HepG2 (cell line): ENCODE data around the gene EPN3. TPM values are rescaled to one million over a fixed set of nuclear protein-coding genes. Genes with fewer than 3 reads are reported as not detected.

ENCODE experiments used
- ATAC-seq: fragments of 200-7000 bp; cut with Tn5 transposase; 3 replicates; pipeline ENCODE4 v1.9.1; 2020; ENCODE audit warnings: mild to moderate bottlenecking, moderate library complexity
- BruUV-seq: library from RNA; stranded (reverse); fragments of 400-500 nt; replicated peaks from 2 replicates; lab custom pipeline; 2021; lab: Mats Ljungman, UMichigan
- CTCF ChIA-PET: fragments of 300-600 bp; formaldehyde crosslinking; extraction: SDS; loops from one replicate; lab custom pipeline; 2021; ENCODE audit warnings: low total read pairs, inconsistent platforms, low intra/inter-chr PET ratio; lab: Yijun Ruan, JAX
- POLR2A ChIA-PET: fragments of 350-600 bp; sonication (Branson Sonifier 250); formaldehyde crosslinking; loops from one replicate; lab custom pipeline; 2020; ENCODE audit warnings: antibody characterized with exemption, inconsistent platforms; lab: Yijun Ruan, JAX
- DNase-seq: peaks from one replicate; pipeline ENCODE4 v3.0.0-alpha.2; 2015; ENCODE audit warnings: low spot score
- FAIRE-seq: peaks from 3 replicates; lab custom pipeline; 2011; peaks lifted over from hg19 to GRCh38; lab: Jason Lieb, UNC
- H2AFZ ChIP-seq: one replicate; pipeline ENCODE4 v1.6.1; 2011; ENCODE audit warnings: low read length, inconsistent platforms
- H3K27ac ChIP-seq: fragments of 300-600 bp; 3 replicates; pipeline ENCODE4 v1.8.0; 2011; ENCODE audit warnings: mixed run types, mild to moderate bottlenecking, mixed read lengths, low read length, inconsistent platforms; ENCODE audit not compliant: insufficient read depth; ENCODE audit errors: extremely low read length
- H3K27me3 ChIP-seq, 2 experiments: fragments of 200-600 bp in 1 of 2; 2 replicates in 1 of 2; 3 replicates in 1 of 2; pipeline versions ENCODE4 v1.6.0 to v1.8.0; 2011; ENCODE audit warnings: low read length in 2 of 2, mild to moderate bottlenecking in 2 of 2, moderate library complexity in 2 of 2, inconsistent platforms in 1 of 2; ENCODE audit not compliant: insufficient read depth in 2 of 2, control insufficient read depth in 1 of 2
- H3K36me3 ChIP-seq, 2 experiments: fragments of 200-600 bp in 1 of 2; replicated peaks in 1 of 2; 2 replicates in 1 of 2; 3 replicates in 1 of 2; pipeline versions ENCODE4 v1.5.1 to v1.8.0; 2011; ENCODE audit warnings: low read length in 2 of 2, inconsistent platforms in 1 of 2; ENCODE audit not compliant: insufficient read depth in 2 of 2, control insufficient read depth in 1 of 2
- H3K4me1 ChIP-seq: 2 replicates; pipeline ENCODE4 v1.5.1; 2012; ENCODE audit warnings: low read length, inconsistent platforms; ENCODE audit not compliant: insufficient read depth
- H3K4me2 ChIP-seq: 2 replicates; pipeline ENCODE4 v1.6.0; 2011; ENCODE audit warnings: low read depth, low read length, inconsistent platforms
- H3K4me3 ChIP-seq, 3 experiments: fragments of 200-600 bp in 1 of 3; sonication (generic), shearing (Covaris generic) in 1 of 3; replicated peaks in 1 of 3; 2 replicates each; pipeline ENCODE4 v1.5.1; 2011 to 2016; ENCODE audit warnings: low read length in 3 of 3, inconsistent platforms in 2 of 3, low read depth in 2 of 3, mild to moderate bottlenecking in 2 of 3, control low read depth in 1 of 3, mixed read lengths in 1 of 3; ENCODE audit not compliant: insufficient read depth in 1 of 3
- H3K79me2 ChIP-seq: one replicate; pipeline ENCODE4 v1.6.1; 2011; ENCODE audit warnings: low read length, inconsistent platforms; ENCODE audit not compliant: insufficient read depth
- H3K9ac ChIP-seq: 2 replicates; pipeline ENCODE4 v1.6.0; 2011; ENCODE audit warnings: mild to moderate bottlenecking, low read depth, low read length, inconsistent platforms; ENCODE audit not compliant: insufficient read depth
- H3K9me3 ChIP-seq: 2 replicates; pipeline ENCODE4 v1.5.1; 2012; ENCODE audit warnings: mild to moderate bottlenecking, low read length
- H4K20me1 ChIP-seq: 2 replicates; pipeline ENCODE4 v1.6.0; 2011; ENCODE audit warnings: inconsistent platforms, mild to moderate bottlenecking, low read length, moderate library complexity; ENCODE audit not compliant: insufficient read depth
- CSRNP1 ChIP-seq: sonication (generic); formaldehyde crosslinking; IDR thresholded peaks from 2 replicates; pipeline ENCODE4 v1.8.1; 2023; ENCODE audit warnings: mild to moderate bottlenecking, missing genetic modification reagents
- GATA4 ChIP-seq: sonication (generic); IDR thresholded peaks from 2 replicates; pipeline ENCODE4 v1.6.1; 2016; ENCODE audit warnings: antibody characterized with exemption, low read depth, borderline replicate concordance
- HNRNPUL1 ChIP-seq: fragments of 200-400 bp; formaldehyde crosslinking; IDR thresholded peaks from 2 replicates; pipeline ENCODE4 v1.6.1; 2017; ENCODE audit warnings: low read depth, mild to moderate bottlenecking, low read length, moderate library complexity
- JUND ChIP-seq: sonication (generic); formaldehyde crosslinking; IDR thresholded peaks from 2 replicates; pipeline ENCODE4 v1.8.0; 2022; ENCODE audit warnings: mild to moderate bottlenecking, missing genetic modification reagents
- PHF21A ChIP-seq: sonication (generic); formaldehyde crosslinking; IDR thresholded peaks from 2 replicates; pipeline ENCODE4 v1.5.0; 2020; ENCODE audit warnings: mild to moderate bottlenecking, missing genetic modification reagents
- TOPORS ChIP-seq: sonication (generic); formaldehyde crosslinking; IDR thresholded peaks from 2 replicates; pipeline ENCODE4 v1.8.0; 2023; ENCODE audit warnings: mild to moderate bottlenecking, missing genetic modification reagents
- ZBTB1 ChIP-seq: sonication (generic); formaldehyde crosslinking; IDR thresholded peaks from 2 replicates; pipeline ENCODE4 v1.4.0; 2020; ENCODE audit warnings: missing genetic modification reagents, borderline replicate concordance
- ZFAT ChIP-seq: sonication (generic); formaldehyde crosslinking; conservative IDR thresholded peaks from 2 replicates; pipeline ENCODE4 v1.8.1; 2023; ENCODE audit warnings: missing genetic modification reagents, inconsistent platforms
- ZNF883 ChIP-seq: sonication (generic); formaldehyde crosslinking; IDR thresholded peaks from 2 replicates; pipeline ENCODE4 v1.5.1; 2020; ENCODE audit warnings: mild to moderate bottlenecking, missing genetic modification reagents; ENCODE audit errors: not compliant biosample characterization
- WGBS: methylation state at CpG from one replicate; pipeline ENCODE4 v1.1.6; 2017; ENCODE audit warnings: low lambda C conversion rate; 5-methylcytosine and 5-hydroxymethylcytosine counted together
- in situ Hi-C: cut with HindIII; loops from 2 replicates; pipeline ENCODE4 v1.10.0; 2017; ENCODE audit warnings: low pct_unique_long_range_greater_than_20kb; ENCODE audit not compliant: extremely low pct_ligation_motif_present
- intact Hi-C: fragments of 100-400 bp; cut with micrococcal nuclease; formaldehyde crosslinking; loops from one replicate; pipeline ENCODE4 v1.10.0; 2022; ENCODE audit not compliant: unreplicated experiment
- polyA plus RNA-seq, 8 experiments: library from polyadenylated mRNA; depleted of rRNA in 3 of 8; stranded (reverse) in 7 of 8; unstranded in 1 of 8; fragments of >200 nt; fragmentation: Illumina TruSeq in 4 of 8; extraction: Trizol in 4 of 8; gene quantifications; 2 replicates each; pipeline versions ENCODE4 v1.2.1 to v1.2.3, GENCODE V29; 2011 to 2016; ENCODE audit warnings: low read depth in 4 of 8, missing spikeins in 1 of 8, mixed read lengths in 1 of 8; ENCODE audit not compliant: insufficient read depth in 1 of 8
- total RNA-seq, 5 experiments: library from RNA; depleted of rRNA; stranded (reverse); fragments of >200 nt; fragmentation: Illumina TruSeq; extraction: Trizol; gene quantifications; 2 replicates each; pipeline ENCODE4 v1.2.3, GENCODE V29; 2016; ENCODE audit warnings: low read depth in 1 of 5
- TF ChIP-seq, protein P1 (sequence below): sonication (generic); formaldehyde crosslinking; IDR thresholded peaks from 2 replicates; pipeline ENCODE4 v1.4.0; 2020; ENCODE audit warnings: missing genetic modification reagents, borderline replicate concordance

The EPN3 gene
- total and polyA plus RNA-seq, 2 of the 13 experiments (the other 11 are each of a cell fraction or from before 2014, with no cell fraction given) = 0.11 to 0.95 TPM

DNA sequence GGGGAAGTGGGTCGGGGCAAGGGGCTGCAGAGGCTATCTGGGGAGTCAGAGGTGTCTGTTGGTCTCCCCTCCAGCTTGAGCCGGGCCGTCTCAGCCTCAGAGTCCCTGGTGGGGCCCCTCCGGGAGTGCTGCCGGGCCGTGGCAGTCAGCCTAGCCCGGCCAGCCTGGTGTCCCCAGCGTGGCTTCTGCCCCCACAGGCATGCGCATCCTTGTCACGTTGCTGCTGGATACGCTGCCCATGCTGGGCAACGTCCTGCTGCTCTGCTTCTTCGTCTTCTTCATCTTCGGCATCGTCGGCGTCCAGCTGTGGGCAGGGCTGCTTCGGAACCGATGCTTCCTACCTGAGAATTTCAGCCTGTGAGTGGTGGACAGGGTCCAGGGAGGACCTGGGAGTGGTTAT lies 39.1 kb downstream of the EPN3 start:
- no peaks in the 10 kb centered on the region for H3K9me3 ChIP-seq
- in situ Hi-C loops (no loop called here), intact Hi-C loops (no loop called here)
- WGBS = 56% methylated on average over 8 of the region's 19 CpGs
- POLR2A ChIA-PET = no interaction called here
- no peaks in the 10 kb centered on the region for H3K36me3 ChIP-seq
- ATAC-seq (no peak), FAIRE-seq (no peak), DNase-seq (no peak)
- no peak overlapping the region for H2AFZ ChIP-seq
- H3K4me1 ChIP-seq = no peaks in the 10 kb centered on the region
- BruUV-seq = no TSS peak
- H3K27ac ChIP-seq = no peak overlapping the region
- no peaks in the 10 kb centered on the region for H4K20me1 ChIP-seq
- H3K4me3 ChIP-seq = no peak overlapping the region
- no peak overlapping the region for H3K4me2 ChIP-seq
- H3K27me3 ChIP-seq = peaks cover 21 to 91% of the 10 kb centered on the region in 2 experiments
- no peak for TF ChIP-seq TOPORS (CRISPR knock-in tag)
- no peak for TF ChIP-seq CSRNP1 (CRISPR knock-in tag)
- no peak for TF ChIP-seq GATA4
- no peak for TF ChIP-seq ZNF883
- TF ChIP-seq JUND (CRISPR knock-in tag) = no peak
- no peak for TF ChIP-seq PHF21A (CRISPR knock-in tag)
- TF ChIP-seq ZFAT (CRISPR knock-in tag) = no peak
- no peak for TF ChIP-seq ZBTB1 (CRISPR knock-in tag)
- TF ChIP-seq, protein P1, sequence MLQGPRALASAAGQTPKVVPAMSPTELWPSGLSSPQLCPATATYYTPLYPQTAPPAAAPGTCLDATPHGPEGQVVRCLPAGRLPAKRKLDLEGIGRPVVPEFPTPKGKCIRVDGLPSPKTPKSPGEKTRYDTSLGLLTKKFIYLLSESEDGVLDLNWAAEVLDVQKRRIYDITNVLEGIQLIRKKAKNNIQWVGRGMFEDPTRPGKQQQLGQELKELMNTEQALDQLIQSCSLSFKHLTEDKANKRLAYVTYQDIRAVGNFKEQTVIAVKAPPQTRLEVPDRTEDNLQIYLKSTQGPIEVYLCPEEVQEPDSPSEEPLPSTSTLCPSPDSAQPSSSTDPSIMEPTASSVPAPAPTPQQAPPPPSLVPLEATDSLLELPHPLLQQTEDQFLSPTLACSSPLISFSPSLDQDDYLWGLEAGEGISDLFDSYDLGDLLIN (CRISPR knock-in tag) = no peak
- TF ChIP-seq HNRNPUL1 = no peak
- H3K79me2 ChIP-seq = no peaks in the 10 kb centered on the region
- no peak overlapping the region for H3K9ac ChIP-seq
- CTCF ChIA-PET = no interaction called here
